Measurements from ENCODE around the gene PTDSS2.
"Not testable (repeated sequence)": the region's sequence is repeated elsewhere in the genome, so short reads cannot be mapped to it uniquely, and the experiment has no call there.

Gene PTDSS2

GRCh38 chr11:432501-433100, 17.5 kb upstream of the PTDSS2 start:
- TF ChIP-seq CTCF (IDR thresholded peaks at IDR 0.05; ENCODE audit: control extremely low read depth, extremely low read depth, low read depth, missing control alignments): no peak
- DNase-seq (ENCODE audit: extremely low spot score): no peak
- ChIA-PET POLR2A (no interaction called here), CTCF (interaction anchor here (2.4 kb wide), 1 partner anchor 16 kb away, joined by 6 read pairs; no protein-coding TSS in a partner anchor)

- TF ChIP-seq CTCF (IDR thresholded peaks at IDR 0.05; ENCODE audit: control extremely low read depth, extremely low read depth, low read depth, missing control alignments): no peak
- CTCF ChIA-PET: interaction anchor here (2.4 kb wide), 1 partner anchor 15 kb away, joined by 6 read pairs; no protein-coding TSS in a partner anchor
- no peak for DNase-seq (ENCODE audit: extremely low spot score)
- POLR2A ChIA-PET: no interaction called here
Observed at GRCh38 chr11:433111-433510, 17.0 kb upstream of the PTDSS2 start.

GRCh38 chr11:433641-434040, 16.4 kb upstream of the PTDSS2 start:
- DNase-seq (ENCODE audit: extremely low spot score): no peak
- TF ChIP-seq CTCF (IDR thresholded peaks at IDR 0.05; ENCODE audit: control extremely low read depth, extremely low read depth, low read depth, missing control alignments): no peak
- ChIA-PET CTCF (interaction anchor here (2.4 kb wide), 1 partner anchor 15 kb away, joined by 6 read pairs; no protein-coding TSS in a partner anchor), POLR2A (no interaction called here)

- ChIA-PET POLR2A (no interaction called here), CTCF (interaction anchor here (2.4 kb wide), 1 partner anchor 14 kb away, joined by 6 read pairs; no protein-coding TSS in a partner anchor)
- DNase-seq (ENCODE audit: extremely low spot score): no peak
- no peak for TF ChIP-seq CTCF (IDR thresholded peaks at IDR 0.05; ENCODE audit: control extremely low read depth, extremely low read depth, low read depth, missing control alignments)
Observed at GRCh38 chr11:434496-434895, 15.6 kb upstream of the PTDSS2 start.

- CTCF ChIA-PET: interaction anchor here (2.4 kb wide), 1 partner anchor 13 kb away, joined by 6 read pairs; no protein-coding TSS in a partner anchor
- DNase-seq (ENCODE audit: extremely low spot score); POLR2A ChIA-PET: not testable (repeated sequence)
Observed at GRCh38 chr11:434999-435740, 14.9 kb upstream of the PTDSS2 start.

- TF ChIP-seq CTCF (IDR thresholded peaks at IDR 0.05; ENCODE audit: control extremely low read depth, extremely low read depth, low read depth, missing control alignments): no peak
- CTCF ChIA-PET: interaction anchor here (2.1 kb wide), 1 partner anchor 11 kb away, joined by 7 read pairs; no protein-coding TSS in a partner anchor
- POLR2A ChIA-PET: no interaction called here
- DNase-seq (ENCODE audit: extremely low spot score): no peak
Observed at GRCh38 chr11:437228-437870, 12.7 kb upstream of the PTDSS2 start.
